Peyer's patch (tissue), 4 donors: ENCODE data around the gene KLHDC8B. TPM values are rescaled to one million over a fixed set of nuclear protein-coding genes. Genes with fewer than 3 reads are reported as not detected.

Experiments
- DNase-seq, 3 donors: peaks; one replicate each; pipeline ENCODE4 v3.0.0-alpha.2; 2017 to 2019
- H3K27ac ChIP-seq, 4 donors: fragments of 200-600 bp; sonication (generic); one replicate each; pipeline ENCODE4 v1.5.1; 2016 to 2019
- H3K27me3 ChIP-seq, 2 donors: fragments of 200-600 bp; sonication (generic); one replicate each; pipeline ENCODE4 v1.5.1; 2019
- H3K36me3 ChIP-seq, 3 donors: fragments of 200-600 bp; sonication (generic); one replicate each; pipeline ENCODE4 v1.5.1; 2016 to 2019
- H3K4me1 ChIP-seq, 4 donors: fragments of 200-600 bp; sonication (generic); one replicate each; pipeline ENCODE4 v1.5.1; 2016 to 2019
- H3K4me3 ChIP-seq, 4 donors: fragments of 200-600 bp; sonication (generic); 1 replicate in 3 of 4; 2 replicates in 1 of 4; pipeline ENCODE4 v1.5.1; 2016 to 2019; ENCODE audit warnings: mild to moderate bottlenecking in 1 of 4
- H3K9me3 ChIP-seq, 4 donors: fragments of 200-600 bp; sonication (generic); one replicate each; pipeline ENCODE4 v1.5.1; 2016 to 2019; ENCODE audit warnings: mild to moderate bottlenecking in 1 of 4
- POLR2A ChIP-seq, 2 donors: fragments of 450-650 bp; IDR thresholded peaks; one replicate each; pipeline ENCODE4 v1.5.1; 2017; ENCODE audit warnings: antibody characterized with exemption in 2 of 2, mild to moderate bottlenecking in 2 of 2, moderate library complexity in 2 of 2
- total RNA-seq, 4 donors: library from RNA; depleted of rRNA; stranded (reverse); fragments of >200 nt; gene quantifications; one replicate each; pipeline ENCODE4 v1.1.0, GENCODE V29; 2016
- TF ChIP-seq, protein P1 (sequence below), 6 experiments: fragments of 450-650 bp in 4 of 6; fragments of 200-600 bp in 2 of 6; sonication (generic) in 1 of 6; IDR thresholded peaks; one replicate each; pipeline ENCODE4 v1.5.1; 2017 to 2019; ENCODE audit warnings: antibody characterized with exemption in 6 of 6, mild to moderate bottlenecking in 3 of 6, moderate library complexity in 1 of 6

KLHDC8B gene
- total RNA-seq, 4 donors from 2014 or later = 3.9 to 13.7 (median 9.5) TPM

DNA sequence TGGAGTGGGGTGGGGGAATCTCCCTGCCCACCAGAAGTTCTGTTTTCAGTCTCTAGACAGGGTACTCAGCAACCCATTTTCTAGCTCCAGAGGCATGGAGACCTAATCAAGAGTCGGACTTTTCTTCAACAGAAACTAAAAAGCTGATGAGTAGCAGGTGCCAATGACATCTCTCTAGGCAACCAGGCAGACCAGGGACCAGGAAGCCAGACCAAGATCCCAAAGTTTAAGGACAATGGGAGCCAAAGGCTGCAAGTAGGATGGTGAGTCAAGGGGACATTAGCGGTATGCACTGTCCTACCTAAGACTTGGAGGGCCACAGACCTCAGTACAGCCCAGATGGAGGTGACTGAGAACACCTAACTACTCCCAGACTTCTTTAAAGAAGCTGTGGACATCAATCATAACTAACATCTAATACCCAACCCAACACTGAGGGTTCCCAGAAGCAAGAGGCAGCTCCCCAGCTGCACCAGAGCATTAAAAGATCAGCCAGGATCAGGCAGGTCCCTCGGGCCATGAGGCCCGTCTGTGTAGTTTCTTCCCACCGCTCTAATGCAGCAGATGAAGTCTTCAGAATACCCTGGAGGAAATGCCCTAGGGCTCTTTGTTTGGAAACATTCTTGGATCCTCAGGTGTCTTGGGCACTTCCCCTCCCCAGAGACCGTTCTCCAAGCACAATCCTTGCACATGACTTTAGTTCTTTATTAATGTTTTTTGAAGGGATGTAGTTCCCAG, 6.2 kb upstream of the KLHDC8B start:
- H3K36me3 ChIP-seq = peaks cover 0 to 19% (median 0%) of the 10 kb centered on the region in 3 donors
- H3K27me3 ChIP-seq = no peaks in the 10 kb centered on the region
- peak overlapping the region in 3 of 4 donors; percentile 78 to 94 (median 80) for H3K27ac ChIP-seq
- TF ChIP-seq, protein P1, sequence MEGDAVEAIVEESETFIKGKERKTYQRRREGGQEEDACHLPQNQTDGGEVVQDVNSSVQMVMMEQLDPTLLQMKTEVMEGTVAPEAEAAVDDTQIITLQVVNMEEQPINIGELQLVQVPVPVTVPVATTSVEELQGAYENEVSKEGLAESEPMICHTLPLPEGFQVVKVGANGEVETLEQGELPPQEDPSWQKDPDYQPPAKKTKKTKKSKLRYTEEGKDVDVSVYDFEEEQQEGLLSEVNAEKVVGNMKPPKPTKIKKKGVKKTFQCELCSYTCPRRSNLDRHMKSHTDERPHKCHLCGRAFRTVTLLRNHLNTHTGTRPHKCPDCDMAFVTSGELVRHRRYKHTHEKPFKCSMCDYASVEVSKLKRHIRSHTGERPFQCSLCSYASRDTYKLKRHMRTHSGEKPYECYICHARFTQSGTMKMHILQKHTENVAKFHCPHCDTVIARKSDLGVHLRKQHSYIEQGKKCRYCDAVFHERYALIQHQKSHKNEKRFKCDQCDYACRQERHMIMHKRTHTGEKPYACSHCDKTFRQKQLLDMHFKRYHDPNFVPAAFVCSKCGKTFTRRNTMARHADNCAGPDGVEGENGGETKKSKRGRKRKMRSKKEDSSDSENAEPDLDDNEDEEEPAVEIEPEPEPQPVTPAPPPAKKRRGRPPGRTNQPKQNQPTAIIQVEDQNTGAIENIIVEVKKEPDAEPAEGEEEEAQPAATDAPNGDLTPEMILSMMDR (IDR thresholded peaks at IDR 0.05) = no peak
- no peak for TF ChIP-seq POLR2A (IDR thresholded peaks at IDR 0.05)
- H3K4me3 ChIP-seq = peak overlapping the region; percentile 77 to 98 (median 92)
- peaks cover 0 to 21% (median 0%) of the 10 kb centered on the region in 4 donors for H3K4me1 ChIP-seq
- no peaks in the 10 kb centered on the region for H3K9me3 ChIP-seq
- no peak for DNase-seq

GRCh38 chr3:49165771-49166751, 5.3 kb upstream of the KLHDC8B start, which contains the start of gene CCDC71:
Gene CCDC71, minus strand, starts transcription at chr3:49166331. Its CDS starts 2,123 bp downstream, at chr3:49164208.
- H3K27me3 ChIP-seq = no peaks in the 10 kb centered on the region

GRCh38 chr3:49166752-49167556, 4.4 kb upstream of the KLHDC8B start:
- Histone ChIP-seq H3K4me1 (peaks cover 0 to 29% (median 4%) of the 10 kb centered on the region in 4 donors), H3K27ac (peak overlapping the region in 3 of 4 donors; percentile 78 to 94 (median 80))

More at GRCh38 chr3:49165771-49166751, 5.3 kb upstream of the KLHDC8B start, which contains the start of gene CCDC71:
- no peaks in the 10 kb centered on the region for H3K9me3 ChIP-seq
- H3K27ac ChIP-seq = peak within 1 kb of the TSS; percentile 78 to 94 (median 82)
- H3K36me3 ChIP-seq = peaks cover 0 to 19% (median 0%) of the 10 kb centered on the region in 3 donors
- peak; percentile 28 to 39 for TF ChIP-seq POLR2A (IDR thresholded peaks at IDR 0.05)
- TF ChIP-seq, protein P1 (IDR thresholded peaks at IDR 0.05) = no peak
- peak within 1 kb of the TSS; percentile 77 to 98 (median 92) for H3K4me3 ChIP-seq
- DNase-seq = peak; percentile 61 to 83 (median 82)
- peaks cover 0 to 28% (median 4%) of the 10 kb centered on the region in 4 donors for H3K4me1 ChIP-seq

GRCh38 chr3:49170744-49171118, 667 bp upstream of the KLHDC8B start:
- Histone ChIP-seq H3K27ac (peak overlapping the region; percentile 58 to 82 (median 70)), H3K4me1 (peaks cover 0 to 37% (median 4%) of the 10 kb centered on the region in 4 donors), H3K4me3 (peak overlapping the region; percentile 52 to 84 (median 60)), H3K9me3 (no peaks in the 10 kb centered on the region), H3K36me3 (no peaks in the 10 kb centered on the region), H3K27me3 (no peaks in the 10 kb centered on the region)
- DNase-seq = no peak
- TF ChIP-seq POLR2A (IDR thresholded peaks at IDR 0.05) = no peak
- TF ChIP-seq, protein P1 (IDR thresholded peaks at IDR 0.05) = no peak

More at GRCh38 chr3:49166752-49167556, 4.4 kb upstream of the KLHDC8B start:
- H3K9me3 ChIP-seq = no peaks in the 10 kb centered on the region
- peak overlapping the region; percentile 77 to 98 (median 92) for H3K4me3 ChIP-seq
- H3K36me3 ChIP-seq = peaks cover 0 to 19% (median 0%) of the 10 kb centered on the region in 3 donors
- no peak for DNase-seq
- no peaks in the 10 kb centered on the region for H3K27me3 ChIP-seq
- no peak for TF ChIP-seq POLR2A (IDR thresholded peaks at IDR 0.05)
- TF ChIP-seq, protein P1 (IDR thresholded peaks at IDR 0.05) = no peak
